Keratinocyte (primary cell): ENCODE data around the gene RFX3. TPM values are rescaled to one million over a fixed set of nuclear protein-coding genes. Genes with fewer than 3 reads are reported as not detected.

Source experiments
- DNase-seq: peaks from one replicate; pipeline ENCODE4 v3.0.0-alpha.2; 2011; ENCODE audit warnings: low read depth, missing footprints, low spot score
- FAIRE-seq: peaks from 2 replicates; lab custom pipeline; 2011; peaks lifted over from hg19 to GRCh38; lab: Jason Lieb, UNC
- H2AFZ ChIP-seq: 2 replicates; pipeline ENCODE4 v1.6.0; 2012; ENCODE audit warnings: low read length, control low read depth, inconsistent platforms; ENCODE audit not compliant: control insufficient read depth
- H3K27ac ChIP-seq: 2 replicates; pipeline ENCODE4 v1.5.1; 2011; ENCODE audit warnings: low read length; ENCODE audit not compliant: control insufficient read depth, insufficient read depth
- H3K27me3 ChIP-seq: 3 replicates; pipeline ENCODE4 v1.6.0; 2011; ENCODE audit warnings: low read length; ENCODE audit not compliant: control insufficient read depth, insufficient read depth; ENCODE audit errors: extremely low read depth
- H3K36me3 ChIP-seq, 2 experiments: 2 replicates in 1 of 2; 3 replicates in 1 of 2; pipeline ENCODE4 v1.5.1; 2011; ENCODE audit warnings: low read length in 2 of 2, mild to moderate bottlenecking in 1 of 2; ENCODE audit not compliant: control insufficient read depth in 2 of 2, insufficient read depth in 2 of 2; ENCODE audit errors: extremely low read depth in 1 of 2
- H3K4me1 ChIP-seq: 3 replicates; pipeline ENCODE4 v1.5.1; 2011; ENCODE audit warnings: low read length; ENCODE audit not compliant: control insufficient read depth, insufficient read depth; ENCODE audit errors: extremely low read depth
- H3K4me2 ChIP-seq: 3 replicates; pipeline ENCODE4 v1.6.0; 2011; ENCODE audit warnings: low read depth, low read length; ENCODE audit not compliant: control insufficient read depth, insufficient read depth; ENCODE audit errors: extremely low read depth
- H3K4me3 ChIP-seq, 3 experiments: fragments of 200-600 bp in 1 of 3; sonication (generic) in 1 of 3; 2 replicates in 2 of 3; 3 replicates in 1 of 3; pipeline ENCODE4 v1.5.1; 2011 to 2016; ENCODE audit warnings: low read length in 3 of 3, mild to moderate bottlenecking in 3 of 3, control low read depth in 2 of 3, inconsistent platforms in 1 of 3, low read depth in 1 of 3, mixed read lengths in 1 of 3, mixed run types in 1 of 3, moderate library complexity in 1 of 3; ENCODE audit not compliant: control insufficient read depth in 2 of 3, insufficient read depth in 2 of 3; ENCODE audit errors: extremely low read depth in 1 of 3
- H3K79me2 ChIP-seq: 2 replicates; pipeline ENCODE4 v1.6.0; 2012; ENCODE audit warnings: low read length; ENCODE audit not compliant: control insufficient read depth, insufficient read depth
- H3K9ac ChIP-seq: 3 replicates; pipeline ENCODE4 v1.6.0; 2011; ENCODE audit warnings: low read length; ENCODE audit not compliant: control insufficient read depth, insufficient read depth; ENCODE audit errors: extremely low read depth
- H3K9me1 ChIP-seq: 3 replicates; pipeline ENCODE4 v1.6.0; 2011; ENCODE audit warnings: low read length; ENCODE audit not compliant: control insufficient read depth, insufficient read depth; ENCODE audit errors: extremely low read depth
- H3K9me3 ChIP-seq: 2 replicates; pipeline ENCODE4 v1.5.1; 2012; ENCODE audit warnings: low read depth, low read length; ENCODE audit not compliant: control insufficient read depth
- H4K20me1 ChIP-seq: 3 replicates; pipeline ENCODE4 v1.6.0; 2011; ENCODE audit warnings: low read length; ENCODE audit not compliant: control insufficient read depth, insufficient read depth; ENCODE audit errors: extremely low read depth
- CTCF ChIP-seq, 3 experiments: IDR thresholded peaks in 1 of 3; conservative IDR thresholded peaks in 1 of 3; optimal IDR thresholded peaks in 1 of 3; 2 replicates in 2 of 3; 3 replicates in 1 of 3; pipeline versions ENCODE3 to v1.5.1; 2011; ENCODE audit warnings: low read length in 3 of 3, mild to moderate bottlenecking in 3 of 3, moderate library complexity in 2 of 3, control low read depth in 1 of 3, inconsistent platforms in 1 of 3; ENCODE audit not compliant: insufficient read depth in 2 of 3; ENCODE audit errors: extremely low read depth in 1 of 3
- EZH2 ChIP-seq: IDR thresholded peaks from one replicate; pipeline ENCODE4 v1.6.1; 2012; ENCODE audit warnings: inconsistent platforms, mild to moderate bottlenecking, low read length, moderate library complexity
- dilution Hi-C: fragments of 300-500 bp; cut with MboI; formaldehyde crosslinking; loops from one replicate; pipeline ENCODE4 v1.7.0; 2020; ENCODE audit warnings: low sequenced_read_pairs; ENCODE audit not compliant: extremely low pct_ligation_motif_present
- polyA plus RNA-seq, 5 experiments: library from polyadenylated mRNA; depleted of rRNA in 3 of 5; stranded (reverse) in 3 of 5; stranded (forward) in 1 of 5; unstranded in 1 of 5; fragments of >200 nt; gene quantifications; 1 replicate in 1 of 5; 2 replicates in 3 of 5; 3 replicates in 1 of 5; pipeline versions ENCODE4 v1.2.1 to v1.2.3, GENCODE V29; 2011 to 2012; ENCODE audit warnings: missing spikeins in 2 of 5, low read depth in 1 of 5, low replicate concordance in 1 of 5

The RFX3 gene
- polyA plus RNA-seq, 1 donor (not counting 4 experiments of a cell fraction or from before 2014, with no cell fraction given), result 1.8 TPM

GRCh38 chr9:3244963-3245653, 280.7 kb downstream of the RFX3 start:
- no peak for TF ChIP-seq EZH2
- no peak for TF ChIP-seq CTCF (optimal IDR thresholded peaks at IDR 0.05 in 1 of 3, IDR thresholded peaks at IDR 0.05 in 1 of 3, conservative IDR thresholded peaks at IDR 0.05 in 1 of 3; ENCODE audit: extremely low read depth in 1 of 3, insufficient read depth in 2 of 3, low read length in 3 of 3)
- no peaks in the 10 kb centered on the region for H3K79me2 ChIP-seq
- no peak overlapping the region for H3K9ac ChIP-seq
- H3K27ac ChIP-seq, result no peak overlapping the region
- H3K4me3 ChIP-seq, result no peak overlapping the region
- no peak overlapping the region for H2AFZ ChIP-seq
- no peaks in the 10 kb centered on the region for H3K9me3 ChIP-seq
- no peak overlapping the region for H3K4me2 ChIP-seq
- no peaks in the 10 kb centered on the region for H3K9me1 ChIP-seq
- no peak for FAIRE-seq
- no peak for DNase-seq
- dilution Hi-C loops, result loop anchor here (25.0 kb wide), 1 partner anchor 192 kb away; no protein-coding TSS in a partner anchor
- no peaks in the 10 kb centered on the region for H3K36me3 ChIP-seq
- no peaks in the 10 kb centered on the region for H3K27me3 ChIP-seq
- H4K20me1 ChIP-seq, result no peaks in the 10 kb centered on the region
- H3K4me1 ChIP-seq, result no peaks in the 10 kb centered on the region

GRCh38 chr9:3243683-3244082, 282.1 kb downstream of the RFX3 start:
- no peaks in the 10 kb centered on the region for H3K4me1 ChIP-seq
- H3K4me2 ChIP-seq, result no peak overlapping the region
- no peaks in the 10 kb centered on the region for H4K20me1 ChIP-seq
- no peaks in the 10 kb centered on the region for H3K9me3 ChIP-seq
- TF ChIP-seq EZH2 (no peak), CTCF (optimal IDR thresholded peaks at IDR 0.05 in 1 of 3, IDR thresholded peaks at IDR 0.05 in 1 of 3, conservative IDR thresholded peaks at IDR 0.05 in 1 of 3; ENCODE audit: extremely low read depth in 1 of 3, insufficient read depth in 2 of 3, low read length in 3 of 3) (no peak)
- H3K79me2 ChIP-seq, result no peaks in the 10 kb centered on the region
- no peak overlapping the region for H3K27ac ChIP-seq
- H3K36me3 ChIP-seq, result no peaks in the 10 kb centered on the region
- H2AFZ ChIP-seq, result no peak overlapping the region
- dilution Hi-C loops, result loop anchor here (25.0 kb wide), 1 partner anchor 194 kb away; no protein-coding TSS in a partner anchor
- no peak for FAIRE-seq
- H3K27me3 ChIP-seq, result no peaks in the 10 kb centered on the region
- DNase-seq, result no peak
- H3K4me3 ChIP-seq, result no peak overlapping the region
- no peak overlapping the region for H3K9ac ChIP-seq
- H3K9me1 ChIP-seq, result no peaks in the 10 kb centered on the region
